GM10266 (cell line): Measurements from ENCODE around the gene ACSF3.

Experiments
- DNase-seq: peaks from one replicate; pipeline ENCODE4 v3.0.0; 2012; ENCODE audit errors: extremely low spot score
- TF ChIP-seq, protein P1 (sequence below): IDR thresholded peaks from 2 replicates; pipeline ENCODE4 v1.5.1; 2012; ENCODE audit warnings: mild to moderate bottlenecking, low read depth; ENCODE audit not compliant: control insufficient read depth, insufficient read depth; ENCODE audit errors: missing control alignments

Gene ACSF3

DNA sequence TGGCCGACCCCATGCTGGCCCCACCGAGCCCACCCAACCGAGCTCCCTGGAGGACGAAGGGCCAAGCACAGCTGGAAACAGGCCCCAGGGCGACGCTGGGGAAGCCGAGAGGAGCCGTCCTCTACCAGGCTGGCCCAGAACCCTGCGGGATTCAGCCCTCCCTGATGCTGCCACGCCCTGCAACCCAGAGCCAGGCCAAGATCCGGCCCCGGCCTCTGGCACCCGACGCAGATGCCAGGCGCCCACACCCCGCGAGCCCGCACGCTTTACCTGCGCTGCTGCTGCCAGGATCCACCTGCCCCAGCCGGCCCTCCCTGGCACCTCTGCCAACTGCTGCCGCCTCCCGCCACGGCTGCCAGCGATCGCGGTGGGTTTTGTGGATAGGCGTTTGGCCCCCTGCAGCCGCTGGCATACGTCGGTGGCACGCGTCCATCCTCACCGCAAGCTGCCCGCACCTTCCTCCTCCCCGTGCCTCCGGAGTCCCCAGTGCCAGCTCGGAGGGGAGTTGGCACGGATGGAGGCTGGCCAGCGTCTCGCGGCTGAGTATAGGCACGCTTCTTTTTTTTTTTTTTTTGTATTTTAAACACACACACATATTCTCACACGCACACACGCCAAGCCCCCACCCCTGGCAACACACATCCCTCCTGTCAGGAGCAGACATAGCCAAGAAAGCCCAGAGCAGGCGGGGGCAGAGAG, 41.3 kb upstream of the ACSF3 start:
- TF ChIP-seq, protein P1, sequence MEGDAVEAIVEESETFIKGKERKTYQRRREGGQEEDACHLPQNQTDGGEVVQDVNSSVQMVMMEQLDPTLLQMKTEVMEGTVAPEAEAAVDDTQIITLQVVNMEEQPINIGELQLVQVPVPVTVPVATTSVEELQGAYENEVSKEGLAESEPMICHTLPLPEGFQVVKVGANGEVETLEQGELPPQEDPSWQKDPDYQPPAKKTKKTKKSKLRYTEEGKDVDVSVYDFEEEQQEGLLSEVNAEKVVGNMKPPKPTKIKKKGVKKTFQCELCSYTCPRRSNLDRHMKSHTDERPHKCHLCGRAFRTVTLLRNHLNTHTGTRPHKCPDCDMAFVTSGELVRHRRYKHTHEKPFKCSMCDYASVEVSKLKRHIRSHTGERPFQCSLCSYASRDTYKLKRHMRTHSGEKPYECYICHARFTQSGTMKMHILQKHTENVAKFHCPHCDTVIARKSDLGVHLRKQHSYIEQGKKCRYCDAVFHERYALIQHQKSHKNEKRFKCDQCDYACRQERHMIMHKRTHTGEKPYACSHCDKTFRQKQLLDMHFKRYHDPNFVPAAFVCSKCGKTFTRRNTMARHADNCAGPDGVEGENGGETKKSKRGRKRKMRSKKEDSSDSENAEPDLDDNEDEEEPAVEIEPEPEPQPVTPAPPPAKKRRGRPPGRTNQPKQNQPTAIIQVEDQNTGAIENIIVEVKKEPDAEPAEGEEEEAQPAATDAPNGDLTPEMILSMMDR: no peak
- DNase-seq: no peak

DNA sequence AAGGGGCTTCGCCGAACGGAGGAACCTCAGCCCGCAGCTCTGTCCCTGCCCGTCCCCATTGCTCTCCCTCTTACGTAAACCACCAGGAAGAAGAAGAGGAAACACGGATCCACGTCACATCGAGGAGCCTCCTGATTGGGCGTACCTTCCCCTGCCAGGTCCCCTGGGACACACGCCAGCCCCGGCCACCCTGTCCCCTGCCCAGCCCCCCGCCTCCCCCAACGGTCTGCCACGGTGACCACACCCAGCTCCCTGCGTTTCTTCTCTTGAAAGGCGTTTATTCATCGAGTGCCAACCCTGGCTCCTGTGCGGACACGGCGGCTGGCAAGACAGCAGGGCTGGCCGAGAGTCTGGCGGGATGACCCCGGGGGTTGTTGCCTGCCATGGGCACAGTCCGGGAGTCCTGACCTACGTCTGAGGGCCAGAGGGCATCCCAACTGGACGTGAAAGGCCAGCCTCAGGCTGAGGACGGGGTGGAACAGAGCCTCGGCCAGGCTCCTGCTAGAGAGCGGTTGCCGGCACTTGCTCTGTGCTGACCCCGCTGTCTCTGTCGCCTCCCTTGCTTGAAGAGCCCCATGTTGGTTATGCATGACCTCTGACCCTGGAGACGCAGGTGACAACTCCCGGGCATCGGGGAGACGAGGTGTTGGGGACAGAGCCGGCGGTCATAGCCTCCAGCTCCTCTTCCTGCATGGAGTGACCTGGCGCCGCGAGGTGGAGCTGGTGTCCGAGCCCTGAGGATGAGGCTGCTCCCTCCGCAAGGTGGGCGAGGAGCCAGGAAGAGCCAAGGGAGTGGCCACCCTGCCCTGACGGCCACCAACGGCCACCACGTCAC, 40.5 kb upstream of the ACSF3 start:
- DNase-seq: no peak

DNA sequence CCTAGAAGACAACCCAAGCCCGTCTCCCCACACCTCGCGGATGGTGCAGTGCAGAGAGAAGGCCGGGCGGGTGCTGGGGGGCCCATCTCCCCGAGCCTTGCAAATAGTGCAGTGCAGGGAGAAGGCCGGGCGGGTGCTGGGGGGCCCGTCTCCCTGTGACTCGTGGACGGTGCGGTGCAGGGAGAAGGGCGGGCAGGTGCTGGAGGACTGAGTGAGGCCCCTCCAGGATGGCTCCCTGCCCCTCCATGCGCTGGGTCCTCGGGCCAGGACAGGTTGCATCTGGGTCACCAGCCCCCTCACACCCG, 40.0 kb upstream of the ACSF3 start:
- no peak for DNase-seq
- TF ChIP-seq, protein P1: no peak

More for the DNA sequence above, 40.5 kb upstream of the ACSF3 start:
- TF ChIP-seq, protein P1: no peak

DNA sequence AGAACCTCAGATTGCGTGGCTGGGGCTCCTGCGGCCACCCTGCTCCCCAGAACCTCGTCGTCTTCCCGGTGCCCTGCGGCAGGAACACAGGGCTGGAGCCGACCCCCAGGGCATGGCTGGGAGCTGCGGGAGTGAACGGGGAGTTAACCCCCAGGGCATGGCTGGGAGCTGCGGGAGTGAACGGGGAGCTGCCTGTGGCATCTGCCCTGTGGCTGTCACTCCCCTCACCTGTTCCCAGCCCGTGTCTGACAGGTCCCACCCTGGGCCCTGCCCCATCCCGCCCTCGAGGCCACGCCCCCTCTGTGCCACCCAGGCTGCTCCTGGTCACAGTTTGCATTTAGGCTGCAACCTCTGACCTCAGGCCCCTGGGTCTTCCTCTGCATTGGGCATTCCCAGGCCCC, 39.4 kb upstream of the ACSF3 start:
- TF ChIP-seq, protein P1: no peak
- no peak for DNase-seq

DNA sequence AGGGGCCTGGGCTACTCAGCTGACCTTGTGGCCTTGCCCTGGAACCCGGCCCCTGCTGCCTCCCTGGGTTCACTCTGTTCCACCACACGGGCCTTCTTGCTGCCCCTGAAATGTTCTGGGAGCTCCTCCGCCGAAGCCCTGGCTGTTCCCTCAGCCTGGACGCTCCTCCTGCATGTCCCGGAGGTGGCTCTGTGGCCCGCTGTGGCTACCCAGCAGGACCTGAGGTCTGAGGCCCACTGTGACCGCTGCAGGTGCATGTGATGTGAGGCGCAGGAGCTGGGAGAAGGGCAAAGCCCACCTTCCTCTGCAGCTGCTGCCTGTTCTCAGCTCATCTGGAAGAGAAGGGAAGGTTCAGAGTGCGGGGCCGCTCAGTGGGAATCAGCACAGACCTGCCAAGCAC, 38.9 kb upstream of the ACSF3 start:
- DNase-seq: no peak
- TF ChIP-seq, protein P1: no peak

DNA sequence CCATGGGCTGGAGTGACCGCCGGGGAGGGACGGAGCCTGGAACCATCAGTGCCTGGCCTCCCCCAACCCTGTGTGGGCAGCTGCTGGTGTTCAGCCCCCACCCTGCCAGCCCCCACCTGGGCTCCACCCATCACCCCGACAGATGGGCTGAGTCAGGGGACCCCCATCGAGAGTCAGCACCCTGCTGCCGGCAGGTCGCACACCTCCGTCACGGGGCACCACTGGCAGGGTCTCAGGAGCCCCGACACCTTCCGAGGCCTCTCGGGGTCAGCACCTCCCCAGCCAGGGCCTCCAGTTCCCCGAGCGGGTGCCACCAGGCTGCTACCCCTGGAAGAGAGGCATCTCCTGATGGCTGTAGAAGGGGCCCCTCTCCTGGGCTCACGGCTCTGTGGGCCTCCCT, 38.3 kb upstream of the ACSF3 start:
- DNase-seq: no peak
- TF ChIP-seq, protein P1: no peak
